GM23338 (cell line): ENCODE data around the gene SYNE2. TPM values are rescaled to one million over a fixed set of nuclear protein-coding genes. Genes with fewer than 3 reads are reported as not detected.

Experiments used
- ATAC-seq: fragments of 200-7000 bp; cut with Tn5 transposase; 3 replicates; pipeline ENCODE4 v1.9.1; 2020
- DNase-seq: peaks from one replicate; pipeline ENCODE4 v3.0.0-alpha.2; 2015; ENCODE audit warnings: low spot score
- H2AFZ ChIP-seq: fragments of 200-600 bp; sonication (generic); 2 replicates; pipeline ENCODE4 v1.8.0; 2016; ENCODE audit warnings: antibody characterized with exemption, mild to moderate bottlenecking, moderate library complexity
- H3F3A ChIP-seq: fragments of 200-600 bp; sonication (generic); replicated peaks from 2 replicates; pipeline ENCODE4 v1.8.0; 2017; ENCODE audit warnings: antibody characterized with exemption, mixed run types, low read depth
- H3K27ac ChIP-seq: fragments of 200-600 bp; sonication (generic); 2 replicates; pipeline ENCODE4 v1.6.1; 2016; ENCODE audit warnings: low read depth
- H3K27me3 ChIP-seq: fragments of 200-600 bp; sonication (generic); 2 replicates; pipeline ENCODE4 v1.8.0; 2016; ENCODE audit warnings: mild to moderate bottlenecking, mixed run types, moderate library complexity; ENCODE audit not compliant: insufficient read depth
- H3K36me3 ChIP-seq: fragments of 200-600 bp; sonication (generic); 2 replicates; pipeline ENCODE4 v1.8.0; 2016; ENCODE audit warnings: mild to moderate bottlenecking; ENCODE audit not compliant: insufficient read depth
- H3K4me1 ChIP-seq: fragments of 200-600 bp; sonication (generic); 2 replicates; pipeline ENCODE4 v1.8.0; 2016; ENCODE audit warnings: mild to moderate bottlenecking, moderate library complexity; ENCODE audit not compliant: insufficient read depth
- H3K4me2 ChIP-seq: fragments of 200-600 bp; sonication (generic); 2 replicates; pipeline ENCODE4 v1.7.1; 2017; ENCODE audit warnings: mixed run types
- H3K4me3 ChIP-seq: fragments of 200-600 bp; sonication (generic); 2 replicates; pipeline ENCODE4 v1.6.1; 2016; ENCODE audit warnings: mixed run types
- H3K79me2 ChIP-seq: fragments of 200-600 bp; sonication (generic); replicated peaks from 2 replicates; pipeline ENCODE4 v1.8.0; 2017; ENCODE audit warnings: mild to moderate bottlenecking; ENCODE audit not compliant: insufficient read depth
- H3K9me2 ChIP-seq: fragments of 200-600 bp; sonication (generic); 2 replicates; pipeline ENCODE4 v1.8.0; 2017; ENCODE audit not compliant: insufficient read depth
- H4K20me1 ChIP-seq: fragments of 200-600 bp; sonication (generic); replicated peaks from 2 replicates; pipeline ENCODE4 v1.8.0; 2017; ENCODE audit warnings: mild to moderate bottlenecking; ENCODE audit not compliant: insufficient read depth
- H3K27ac Mint-ChIP-seq: 2 replicates; pipeline ENCODE4 v1.8.0; 2020; ENCODE audit warnings: inconsistent platforms, mild to moderate bottlenecking, moderate library complexity, mixed read lengths
- H3K27me3 Mint-ChIP-seq: 3 replicates; pipeline ENCODE4 v1.8.0; 2022; ENCODE audit warnings: low read depth, mild to moderate bottlenecking, moderate library complexity, mixed read lengths, inconsistent platforms; ENCODE audit not compliant: insufficient read depth, poor library complexity
- H3K36me3 Mint-ChIP-seq: 3 replicates; pipeline ENCODE4 v1.8.0; 2021; ENCODE audit warnings: low read depth, mild to moderate bottlenecking, inconsistent platforms, moderate library complexity, mixed read lengths
- H3K4me1 Mint-ChIP-seq: 3 replicates; pipeline ENCODE4 v1.8.0; 2020; ENCODE audit warnings: mild to moderate bottlenecking, inconsistent platforms, mixed read lengths
- H3K4me3 Mint-ChIP-seq: 3 replicates; pipeline ENCODE4 v1.8.0; 2021; ENCODE audit warnings: moderate library complexity, mild to moderate bottlenecking, inconsistent platforms, mixed read lengths
- H3K9me3 Mint-ChIP-seq: 3 replicates; pipeline ENCODE4 v1.8.0; 2020; ENCODE audit warnings: moderate library complexity, mild to moderate bottlenecking, inconsistent platforms, mixed read lengths
- EZH2 ChIP-seq: fragments of 200-600 bp; sonication (generic); IDR thresholded peaks from one replicate; pipeline ENCODE4 v1.8.0; 2017; ENCODE audit warnings: antibody characterized with exemption, mild to moderate bottlenecking, low read depth; ENCODE audit not compliant: unreplicated experiment
- EZH2phosphoT487 ChIP-seq: fragments of 200-600 bp; sonication (generic); IDR thresholded peaks from one replicate; pipeline ENCODE4 v1.8.1; 2018; ENCODE audit warnings: antibody characterized with exemption; ENCODE audit not compliant: unreplicated experiment
- JUNB ChIP-seq: IDR thresholded peaks from one replicate; pipeline ENCODE4 v1.6.1; 2016; ENCODE audit warnings: antibody characterized with exemption; ENCODE audit not compliant: unreplicated experiment
- STAT1 ChIP-seq: IDR thresholded peaks from one replicate; pipeline ENCODE4 v1.6.1; 2016; ENCODE audit warnings: antibody characterized with exemption; ENCODE audit not compliant: unreplicated experiment
- ZNF114 ChIP-seq: fragments of 250-450 bp; sonication (Bioruptor Pico); IDR thresholded peaks from 2 replicates; pipeline ENCODE4 v1.5.0; 2020; ENCODE audit warnings: mild to moderate bottlenecking, moderate library complexity
- ZNF331 ChIP-seq: fragments of 250-450 bp; sonication (Bioruptor Pico); IDR thresholded peaks from 2 replicates; pipeline ENCODE4 v1.5.0; 2020; ENCODE audit warnings: low read depth, mild to moderate bottlenecking, moderate library complexity
- polyA plus RNA-seq: library from polyadenylated mRNA; unstranded; fragments of >200 nt; fragmentation: Nextera tagmentation; extraction: Ambion mirVana; gene quantifications from 2 replicates; pipeline ENCODE4 v1.2.1, GENCODE V29; 2016
- total RNA-seq: library from RNA; depleted of rRNA; stranded (reverse); fragments of >200 nt; shearing (Covaris generic); gene quantifications from 2 replicates; pipeline ENCODE4 v1.2.3, GENCODE V29; 2014
- TF ChIP-seq, protein P1 (sequence below), 2 experiments: fragments of 200-600 bp in 1 of 2; sonication (generic) in 1 of 2; conservative IDR thresholded peaks; 2 replicates each; pipeline versions ENCODE4 v1.5.1 to v1.6.1; 2016 to 2017; ENCODE audit warnings: antibody characterized with exemption in 2 of 2, low read depth in 2 of 2, mild to moderate bottlenecking in 2 of 2, moderate library complexity in 1 of 2
- TF ChIP-seq, protein P2 (sequence below): IDR thresholded peaks from 2 replicates; pipeline ENCODE4 v1.6.1; 2016; ENCODE audit warnings: antibody characterized with exemption
- TF ChIP-seq, protein P3 (sequence below): IDR thresholded peaks from one replicate; pipeline ENCODE4 v1.6.1; 2018; ENCODE audit warnings: antibody characterized with exemption; ENCODE audit not compliant: unreplicated experiment

Gene SYNE2
- total and polyA plus RNA-seq, 2 experiments from 2014 or later: 34.3 to 86.5 TPM

DNA sequence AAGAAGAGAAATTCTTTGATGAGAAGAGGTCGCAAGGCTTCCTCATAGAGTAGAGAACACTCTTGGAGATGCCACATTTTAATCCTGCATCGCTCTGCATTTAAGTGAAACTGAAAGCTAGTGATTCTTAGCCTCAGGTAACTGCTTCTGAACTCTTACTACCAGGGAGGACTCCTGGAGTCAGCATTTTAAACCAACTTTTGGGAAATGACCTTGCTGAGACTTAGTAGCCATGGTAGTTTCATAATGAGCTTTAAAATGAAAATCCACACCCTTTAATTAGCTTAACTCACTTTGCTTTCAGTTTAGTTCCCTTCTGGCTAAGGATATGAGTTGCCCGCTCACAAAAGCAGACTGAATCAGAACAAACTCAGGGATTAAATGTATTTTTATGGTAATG, 80.3 kb downstream of the SYNE2 start (continued):
- TF ChIP-seq, protein P1, sequence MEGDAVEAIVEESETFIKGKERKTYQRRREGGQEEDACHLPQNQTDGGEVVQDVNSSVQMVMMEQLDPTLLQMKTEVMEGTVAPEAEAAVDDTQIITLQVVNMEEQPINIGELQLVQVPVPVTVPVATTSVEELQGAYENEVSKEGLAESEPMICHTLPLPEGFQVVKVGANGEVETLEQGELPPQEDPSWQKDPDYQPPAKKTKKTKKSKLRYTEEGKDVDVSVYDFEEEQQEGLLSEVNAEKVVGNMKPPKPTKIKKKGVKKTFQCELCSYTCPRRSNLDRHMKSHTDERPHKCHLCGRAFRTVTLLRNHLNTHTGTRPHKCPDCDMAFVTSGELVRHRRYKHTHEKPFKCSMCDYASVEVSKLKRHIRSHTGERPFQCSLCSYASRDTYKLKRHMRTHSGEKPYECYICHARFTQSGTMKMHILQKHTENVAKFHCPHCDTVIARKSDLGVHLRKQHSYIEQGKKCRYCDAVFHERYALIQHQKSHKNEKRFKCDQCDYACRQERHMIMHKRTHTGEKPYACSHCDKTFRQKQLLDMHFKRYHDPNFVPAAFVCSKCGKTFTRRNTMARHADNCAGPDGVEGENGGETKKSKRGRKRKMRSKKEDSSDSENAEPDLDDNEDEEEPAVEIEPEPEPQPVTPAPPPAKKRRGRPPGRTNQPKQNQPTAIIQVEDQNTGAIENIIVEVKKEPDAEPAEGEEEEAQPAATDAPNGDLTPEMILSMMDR (conservative IDR thresholded peaks at IDR 0.05; ENCODE audit: low read depth in 2 of 2): no peak
- no peak for TF ChIP-seq ZNF331 (CRISPR knock-in tag)
- TF ChIP-seq, protein P2, sequence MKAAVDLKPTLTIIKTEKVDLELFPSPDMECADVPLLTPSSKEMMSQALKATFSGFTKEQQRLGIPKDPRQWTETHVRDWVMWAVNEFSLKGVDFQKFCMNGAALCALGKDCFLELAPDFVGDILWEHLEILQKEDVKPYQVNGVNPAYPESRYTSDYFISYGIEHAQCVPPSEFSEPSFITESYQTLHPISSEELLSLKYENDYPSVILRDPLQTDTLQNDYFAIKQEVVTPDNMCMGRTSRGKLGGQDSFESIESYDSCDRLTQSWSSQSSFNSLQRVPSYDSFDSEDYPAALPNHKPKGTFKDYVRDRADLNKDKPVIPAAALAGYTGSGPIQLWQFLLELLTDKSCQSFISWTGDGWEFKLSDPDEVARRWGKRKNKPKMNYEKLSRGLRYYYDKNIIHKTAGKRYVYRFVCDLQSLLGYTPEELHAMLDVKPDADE: no peak
- no peak for TF ChIP-seq STAT1
- TF ChIP-seq, protein P3, sequence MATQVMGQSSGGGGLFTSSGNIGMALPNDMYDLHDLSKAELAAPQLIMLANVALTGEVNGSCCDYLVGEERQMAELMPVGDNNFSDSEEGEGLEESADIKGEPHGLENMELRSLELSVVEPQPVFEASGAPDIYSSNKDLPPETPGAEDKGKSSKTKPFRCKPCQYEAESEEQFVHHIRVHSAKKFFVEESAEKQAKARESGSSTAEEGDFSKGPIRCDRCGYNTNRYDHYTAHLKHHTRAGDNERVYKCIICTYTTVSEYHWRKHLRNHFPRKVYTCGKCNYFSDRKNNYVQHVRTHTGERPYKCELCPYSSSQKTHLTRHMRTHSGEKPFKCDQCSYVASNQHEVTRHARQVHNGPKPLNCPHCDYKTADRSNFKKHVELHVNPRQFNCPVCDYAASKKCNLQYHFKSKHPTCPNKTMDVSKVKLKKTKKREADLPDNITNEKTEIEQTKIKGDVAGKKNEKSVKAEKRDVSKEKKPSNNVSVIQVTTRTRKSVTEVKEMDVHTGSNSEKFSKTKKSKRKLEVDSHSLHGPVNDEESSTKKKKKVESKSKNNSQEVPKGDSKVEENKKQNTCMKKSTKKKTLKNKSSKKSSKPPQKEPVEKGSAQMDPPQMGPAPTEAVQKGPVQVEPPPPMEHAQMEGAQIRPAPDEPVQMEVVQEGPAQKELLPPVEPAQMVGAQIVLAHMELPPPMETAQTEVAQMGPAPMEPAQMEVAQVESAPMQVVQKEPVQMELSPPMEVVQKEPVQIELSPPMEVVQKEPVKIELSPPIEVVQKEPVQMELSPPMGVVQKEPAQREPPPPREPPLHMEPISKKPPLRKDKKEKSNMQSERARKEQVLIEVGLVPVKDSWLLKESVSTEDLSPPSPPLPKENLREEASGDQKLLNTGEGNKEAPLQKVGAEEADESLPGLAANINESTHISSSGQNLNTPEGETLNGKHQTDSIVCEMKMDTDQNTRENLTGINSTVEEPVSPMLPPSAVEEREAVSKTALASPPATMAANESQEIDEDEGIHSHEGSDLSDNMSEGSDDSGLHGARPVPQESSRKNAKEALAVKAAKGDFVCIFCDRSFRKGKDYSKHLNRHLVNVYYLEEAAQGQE: no peak
- no peak for TF ChIP-seq ZNF114
- TF ChIP-seq JUNB: no peak

DNA sequence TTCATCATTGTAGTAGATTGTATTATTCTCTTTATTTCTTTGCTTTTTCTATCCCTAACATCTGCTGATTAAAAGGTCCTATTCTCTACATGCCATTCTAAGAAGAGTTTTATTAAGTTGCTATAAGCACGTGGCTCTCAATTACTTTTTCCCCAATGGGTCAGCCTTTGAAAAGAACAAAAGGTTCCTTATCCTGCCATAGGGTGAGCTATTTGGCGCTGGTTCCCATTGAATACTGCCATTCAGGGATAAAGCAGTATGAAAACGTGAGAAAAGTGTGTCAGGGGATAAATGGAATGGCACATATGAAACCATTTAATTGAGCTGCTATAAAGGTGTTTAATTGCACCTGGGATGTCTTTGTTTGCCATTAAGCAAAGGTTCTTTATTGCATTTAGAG, 80.9 kb downstream of the SYNE2 start:
- no peak overlapping the region for H3K4me3 Mint-ChIP-seq
- no peaks in the 10 kb centered on the region for H3K79me2 ChIP-seq
- no peak overlapping the region for H2AFZ ChIP-seq
- H3K4me1 ChIP-seq: peaks cover 14% of the 10 kb centered on the region
- H3K27ac ChIP-seq: no peak overlapping the region
- ATAC-seq (peak; percentile 61), DNase-seq (peak; percentile 27)
- no peak overlapping the region for H3K4me2 ChIP-seq
- no peaks in the 10 kb centered on the region; the same call in 1 of the 2 replicates for H4K20me1 ChIP-seq
- H3K9me3 Mint-ChIP-seq: no peaks in the 10 kb centered on the region
- H3K36me3 ChIP-seq: no peaks in the 10 kb centered on the region
- H3K27ac Mint-ChIP-seq: no peak overlapping the region
- H3K4me1 Mint-ChIP-seq: peaks cover 22% of the 10 kb centered on the region
- peaks cover 7% of the 10 kb centered on the region; the same call in 1 of the 2 replicates for H3K9me2 ChIP-seq
- H3F3A ChIP-seq: no peaks in the 10 kb centered on the region
- H3K4me3 ChIP-seq: no peak overlapping the region
- H3K27me3 ChIP-seq: no peaks in the 10 kb centered on the region
- H3K36me3 Mint-ChIP-seq: peaks cover 4% of the 10 kb centered on the region; the same call in 1 of the 3 replicates
- H3K27me3 Mint-ChIP-seq: no peaks in the 10 kb centered on the region
- TF ChIP-seq STAT1: no peak
- no peak for TF ChIP-seq ZNF331 (CRISPR knock-in tag)
- no peak for TF ChIP-seq EZH2
- TF ChIP-seq, protein P3: no peak
- TF ChIP-seq EZH2phosphoT487: no peak
